Posterior cingulate gyrus (tissue), 11 donors: ENCODE data around the gene ADAMTS17.
"Not testable (repeated sequence)": the region's sequence is repeated elsewhere in the genome, so short reads cannot be mapped to it uniquely, and the experiment has no call there.

Source experiments
- DNase-seq, 10 donors: peaks; one replicate each; pipeline versions ENCODE4 v3.0.0 to v3.0.0-alpha.2; 2020 to 2021; ENCODE audit warnings: mixed read lengths in 3 of 10
- intact Hi-C: fragments of 100-400 bp; cut with DNase I; formaldehyde crosslinking; loops from one replicate; pipeline ENCODE4 v1.15.1; 2023

Gene ADAMTS17

DNA sequence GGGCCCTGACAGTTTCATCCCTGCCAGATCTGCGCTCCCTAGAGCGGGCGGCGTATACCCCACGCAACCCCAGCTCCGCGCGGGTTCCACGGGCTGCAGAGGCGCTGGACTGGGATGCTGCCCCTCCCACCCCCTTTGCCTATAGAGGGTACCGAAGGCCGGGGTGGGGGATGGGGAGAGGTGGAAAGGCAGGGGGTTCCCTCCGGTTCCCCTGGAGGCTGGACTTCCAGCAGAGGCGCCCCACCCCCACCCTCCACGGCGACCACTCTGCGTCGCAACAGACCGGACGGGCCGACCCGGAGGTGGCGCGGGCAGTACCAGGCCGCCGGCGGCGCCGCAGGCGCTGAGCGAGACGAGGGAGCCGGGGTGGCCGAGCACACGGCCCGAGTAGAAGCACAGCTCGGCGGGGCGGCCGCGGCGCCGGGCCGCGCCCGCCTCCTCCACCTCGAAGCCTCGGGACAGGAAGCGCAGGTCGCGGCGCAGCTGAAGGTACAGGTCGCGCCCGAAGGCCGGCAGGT is 995 bp downstream of the ADAMTS17 start:
- intact Hi-C loops: loop anchor here (5.0 kb wide), 2 partner anchors 42 to 667 kb away; no protein-coding TSS in a partner anchor
- no peak for DNase-seq

DNA sequence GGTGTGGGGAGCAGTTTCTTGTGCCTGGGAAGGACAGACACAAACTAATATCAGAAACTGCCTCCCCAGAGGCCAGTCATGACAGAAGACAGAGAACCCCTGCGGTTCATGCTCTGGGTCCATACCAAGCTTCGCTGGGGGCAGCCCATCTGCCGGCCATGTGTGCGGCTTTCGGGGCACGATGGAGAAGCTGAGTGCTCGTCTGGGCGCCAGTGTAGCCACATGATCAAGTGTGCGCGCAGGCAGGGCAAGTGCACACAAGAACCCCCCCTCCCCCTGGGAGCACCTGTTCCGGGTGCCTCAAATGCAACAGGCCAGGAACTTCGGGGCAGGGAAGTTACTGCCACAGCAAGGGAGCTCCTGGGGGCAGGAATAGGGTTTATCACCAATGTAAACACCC is 1.8 kb downstream of the ADAMTS17 start:
- intact Hi-C loops: loop anchor here (5.0 kb wide), 2 partner anchors 42 to 667 kb away; no protein-coding TSS in a partner anchor
- no peak for DNase-seq

GRCh38 chr15:100339451-100339850 is 2.3 kb downstream of the ADAMTS17 start:
- intact Hi-C loops: not testable (repeated sequence)

DNA sequence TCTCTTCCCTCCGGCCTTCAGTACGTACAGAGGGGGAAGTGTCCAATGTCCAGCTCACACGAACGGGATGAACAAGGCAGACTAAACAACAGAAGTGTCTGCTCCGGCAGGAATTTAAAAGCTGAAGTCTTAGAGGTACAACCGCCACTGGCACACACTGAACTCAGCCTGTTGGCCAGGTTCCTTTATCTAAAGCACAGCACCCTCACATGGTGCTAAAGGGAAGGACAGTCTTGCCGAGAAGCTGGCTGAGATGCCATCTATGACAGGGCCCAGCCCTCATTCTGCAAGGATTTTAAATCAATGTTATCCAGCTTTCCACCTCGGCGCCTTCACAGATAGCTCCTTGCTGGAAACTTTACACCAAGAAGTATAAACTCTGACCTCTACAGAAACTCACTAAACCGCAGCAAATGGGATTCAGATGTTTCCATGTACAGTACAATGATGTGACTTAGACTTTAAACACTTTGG is 2.8 kb downstream of the ADAMTS17 start:
- intact Hi-C loops: no loop called here
- peak in 9 of 10 donors; percentile 37 to 95 (median 63) for DNase-seq

More at GRCh38 chr15:100339451-100339850, 2.3 kb downstream of the ADAMTS17 start:
- not testable (repeated sequence) for DNase-seq

- no peak for DNase-seq
- intact Hi-C loops: no loop called here
Observed at GRCh38 chr15:100338247-100338646, 3.5 kb downstream of the ADAMTS17 start.

- no peak for DNase-seq
- intact Hi-C loops: no loop called here
Observed at GRCh38 chr15:100337096-100338044, 4.4 kb downstream of the ADAMTS17 start.

GRCh38 chr15:100336061-100336460 is 5.7 kb downstream of the ADAMTS17 start:
- peak in 1 of 10 donors; percentile 84 for DNase-seq
- intact Hi-C loops: no loop called here

DNA sequence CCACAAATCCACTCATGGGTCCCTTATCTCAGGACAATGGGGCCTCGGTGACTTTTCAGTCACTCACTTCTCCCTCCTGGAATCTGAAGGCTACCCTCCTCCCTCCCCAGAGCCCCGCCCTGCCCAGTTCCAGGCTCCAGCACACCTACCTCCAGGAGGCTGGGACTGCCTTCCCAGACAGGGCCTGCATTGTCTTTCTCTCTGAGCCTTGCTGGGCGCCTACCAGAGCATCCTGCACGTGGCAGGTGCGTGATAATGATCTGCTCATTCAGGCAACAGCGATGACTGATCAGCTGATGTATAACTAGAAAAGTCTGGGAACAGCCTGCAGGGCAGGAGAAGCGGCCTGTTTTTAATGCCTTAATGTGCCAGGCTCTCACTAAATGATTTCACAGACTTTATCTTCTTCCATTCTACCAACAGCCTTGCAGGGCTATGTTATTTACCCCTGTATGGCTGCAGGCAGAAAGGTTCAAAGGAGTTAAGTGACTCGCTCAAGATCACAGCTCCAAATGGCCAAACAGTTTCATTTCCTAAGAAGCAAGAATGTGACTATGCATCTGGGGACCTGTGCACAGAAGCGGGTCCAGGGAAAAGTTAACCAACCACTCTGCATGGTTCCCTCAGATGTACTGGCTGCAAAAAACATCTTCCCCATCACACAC is 6.3 kb downstream of the ADAMTS17 start:
- intact Hi-C loops: no loop called here

DNA sequence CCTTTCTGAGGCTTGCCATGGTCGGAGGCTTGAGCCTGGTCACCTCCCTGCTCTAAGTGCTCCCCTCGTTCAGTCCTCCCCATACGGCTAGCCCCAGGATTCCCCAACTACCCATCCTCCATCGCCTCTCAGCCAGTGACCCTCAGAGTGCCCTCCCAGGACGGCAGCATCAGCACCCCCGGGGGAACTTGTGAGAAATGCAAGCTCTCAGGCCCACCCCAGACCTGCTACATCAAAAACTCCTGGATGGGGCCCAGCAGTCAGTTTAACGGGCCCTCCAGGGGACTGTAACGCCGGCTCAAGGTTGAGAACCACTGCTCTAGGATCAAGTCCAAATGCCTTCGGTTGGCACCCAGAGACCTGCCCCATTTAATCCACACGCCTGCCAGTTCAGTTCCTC is 6.9 kb downstream of the ADAMTS17 start:
- intact Hi-C loops: no loop called here

More for the DNA sequence above, 6.3 kb downstream of the ADAMTS17 start:
- no peak for DNase-seq

DNA sequence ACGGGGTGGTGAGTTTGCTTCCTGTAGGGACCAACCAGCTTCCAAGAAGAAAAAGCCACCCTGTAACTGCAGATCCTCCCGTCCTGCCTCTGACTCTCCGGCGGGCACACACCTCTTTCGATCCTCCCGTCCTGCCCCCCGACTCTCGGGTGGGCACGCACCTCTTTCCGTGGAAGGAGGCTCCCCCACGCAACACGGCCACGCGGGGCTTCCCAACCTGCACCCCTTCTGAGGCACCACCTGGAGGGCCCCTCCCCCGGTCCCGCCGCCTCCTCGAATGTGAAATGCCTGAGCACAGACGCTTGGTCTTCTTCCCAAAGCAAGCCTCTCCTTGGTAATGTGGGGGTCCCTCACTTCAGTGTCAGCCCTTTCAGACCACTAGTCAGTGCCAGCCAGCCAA is 7.3 kb downstream of the ADAMTS17 start:
- intact Hi-C loops: no loop called here
- no peak for DNase-seq

More for the DNA sequence above, 6.9 kb downstream of the ADAMTS17 start:
- no peak for DNase-seq

GRCh38 chr15:100334015-100334414 is 7.8 kb downstream of the ADAMTS17 start:
- no peak for DNase-seq
- intact Hi-C loops: no loop called here

DNA sequence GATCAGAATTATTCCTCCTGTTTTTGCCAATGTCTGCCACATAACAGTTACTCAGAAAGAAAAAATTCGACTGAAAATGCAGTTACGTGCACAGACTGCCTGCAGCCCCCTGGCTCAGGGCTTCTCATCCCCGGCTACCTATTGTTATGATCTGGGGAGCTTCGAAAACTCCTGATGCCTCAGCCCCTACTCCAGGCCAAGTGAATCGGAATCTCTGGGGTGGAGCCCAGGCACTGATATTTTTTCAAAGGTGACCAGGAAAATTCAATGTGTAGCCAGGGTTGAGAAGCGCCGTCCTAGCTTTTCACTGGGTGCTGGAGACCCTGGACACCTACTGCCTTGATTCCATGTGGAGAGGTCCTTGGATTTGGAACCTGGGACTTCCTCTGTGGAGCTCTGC is 8.5 kb downstream of the ADAMTS17 start:
- intact Hi-C loops: no loop called here
- no peak for DNase-seq

DNA sequence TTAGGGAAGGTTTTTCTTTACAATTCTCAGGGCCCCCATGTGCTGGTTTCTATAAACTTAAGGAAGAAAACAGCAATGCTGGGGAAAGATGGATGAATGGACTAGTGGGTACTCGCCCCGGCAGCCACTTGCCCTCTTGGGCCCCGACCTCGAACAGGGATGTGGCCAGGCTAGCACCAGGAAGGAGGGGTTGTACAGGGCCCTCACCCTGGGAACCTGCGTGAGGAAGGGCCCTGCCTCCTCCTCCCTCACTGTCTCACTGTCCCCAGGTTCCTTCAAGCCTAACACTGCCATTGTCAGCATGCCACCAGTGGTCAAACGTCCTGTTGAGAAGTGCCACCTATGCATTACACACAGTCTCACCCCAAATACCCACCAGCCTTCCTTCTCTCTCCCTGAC is 9.1 kb downstream of the ADAMTS17 start:
- intact Hi-C loops: no loop called here
- no peak for DNase-seq

- DNase-seq: no peak
- intact Hi-C loops: no loop called here
Observed at GRCh38 chr15:100332231-100332630, 9.5 kb downstream of the ADAMTS17 start.

DNA sequence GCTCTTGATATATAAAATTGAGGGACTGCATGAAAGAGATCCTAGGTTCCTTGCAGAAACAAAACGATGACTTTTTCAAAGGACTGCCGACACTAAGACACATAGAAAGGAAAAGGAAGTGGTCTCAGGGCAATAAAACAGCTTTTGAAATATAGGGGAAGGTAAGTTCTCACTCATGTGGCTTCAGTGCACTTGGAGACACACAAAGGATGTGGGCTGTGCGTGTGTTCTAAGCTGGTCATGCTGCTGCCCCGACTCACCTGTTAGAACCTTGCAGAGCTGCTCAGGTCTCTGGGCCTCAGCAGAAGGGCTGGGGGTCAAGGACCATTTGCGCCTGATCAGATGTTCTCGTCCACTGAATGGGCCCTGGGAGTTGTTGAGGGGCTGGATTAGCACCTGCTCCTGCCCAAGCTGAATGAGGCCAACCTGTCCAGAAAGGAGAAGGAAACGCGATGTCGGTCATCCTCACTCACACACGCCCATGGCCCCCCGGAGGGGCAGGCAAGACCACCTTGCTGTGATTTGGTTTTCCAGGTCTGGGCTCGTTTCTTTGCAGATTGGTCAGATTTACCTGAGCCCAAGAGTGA is 11.1 kb downstream of the ADAMTS17 start:
- no peak for DNase-seq
- intact Hi-C loops: no loop called here

DNA sequence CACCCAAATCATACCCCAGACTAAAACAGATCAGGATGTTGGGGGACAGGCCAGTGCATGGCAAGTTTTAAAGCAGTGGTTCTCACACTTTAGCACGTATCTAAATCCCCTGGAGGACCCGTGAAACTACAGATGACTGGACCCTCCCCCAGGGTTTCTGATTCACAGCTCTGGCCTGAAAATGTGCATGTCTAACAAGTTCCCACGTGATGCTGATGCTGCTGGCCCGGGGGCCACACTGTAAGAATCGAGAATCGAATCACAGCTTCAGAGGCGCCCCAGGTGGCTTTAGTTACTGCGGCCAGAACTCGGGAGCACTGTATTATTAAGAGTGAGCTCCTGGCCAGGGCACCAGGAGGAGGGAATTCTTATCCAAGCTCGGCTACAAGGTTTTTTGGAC is 11.6 kb downstream of the ADAMTS17 start:
- intact Hi-C loops: no loop called here
- no peak for DNase-seq

DNA sequence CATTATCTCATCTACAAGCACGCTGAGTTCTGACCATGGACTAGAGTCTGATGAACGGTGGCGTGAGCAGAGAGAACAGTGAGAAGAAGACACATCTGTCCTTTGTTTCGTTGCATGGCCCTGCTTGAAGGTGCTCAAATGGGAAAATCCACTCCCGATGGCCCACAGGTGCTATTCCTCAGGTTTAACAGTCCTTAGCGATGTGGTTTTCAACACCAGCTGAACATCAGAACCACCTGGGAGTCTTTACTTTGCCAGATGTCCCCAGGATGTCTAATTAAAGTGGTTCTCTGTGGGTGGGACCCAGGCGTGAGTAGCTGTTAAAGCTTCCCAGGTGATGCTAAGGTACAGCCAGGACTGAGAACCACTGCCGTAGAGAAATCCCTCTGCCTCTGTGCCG is 13.0 kb downstream of the ADAMTS17 start:
- no peak for DNase-seq
- intact Hi-C loops: no loop called here

GRCh38 chr15:100318880-100319279 is 22.9 kb downstream of the ADAMTS17 start:
- intact Hi-C loops: no loop called here
- DNase-seq: no peak

- intact Hi-C loops: no loop called here
- DNase-seq: no peak
Observed at GRCh38 chr15:100314809-100315400, 26.9 kb downstream of the ADAMTS17 start.

GRCh38 chr15:100311833-100312476 is 29.8 kb downstream of the ADAMTS17 start:
- no peak for DNase-seq
- intact Hi-C loops: no loop called here
